HG02588 (cell line): Measurements from ENCODE around the gene LTBP2.

ENCODE experiments used
- ATAC-seq: cut with Tn5 transposase; IDR thresholded peaks from one replicate; pipeline ENCODE4 v1.9.1; 2021; ENCODE audit warnings: mild to moderate bottlenecking, moderate library complexity; ENCODE audit not compliant: unreplicated experiment

LTBP2 gene

GRCh38 chr14:74492776-74493342 lies 119.2 kb downstream of the LTBP2 start, which contains the start of gene NPC2:
TSS of gene NPC2 (minus strand) at chr14:74493305. CDS start at chr14:74493274, 31 bp downstream.
- peak; percentile 17 for ATAC-seq

GRCh38 chr14:74491956-74492775 lies 119.9 kb downstream of the LTBP2 start:
- no peak for ATAC-seq

GRCh38 chr14:74490486-74490885 lies 121.6 kb downstream of the LTBP2 start:
- no peak for ATAC-seq

GRCh38 chr14:74488786-74489397 lies 123.1 kb downstream of the LTBP2 start:
- ATAC-seq: no peak

GRCh38 chr14:74486164-74486563 lies 125.9 kb downstream of the LTBP2 start:
- ATAC-seq: no peak

- ATAC-seq: no peak
Observed at GRCh38 chr14:74483321-74483720, 128.7 kb downstream of the LTBP2 start.

GRCh38 chr14:74482571-74482970 lies 129.5 kb downstream of the LTBP2 start:
- ATAC-seq: no peak

- no peak for ATAC-seq
Observed at GRCh38 chr14:74480046-74480445, 132.0 kb downstream of the LTBP2 start.

- no peak for ATAC-seq
Observed at GRCh38 chr14:74478996-74479635, 132.9 kb downstream of the LTBP2 start.

GRCh38 chr14:74476607-74477006 lies 135.4 kb downstream of the LTBP2 start:
- ATAC-seq: no peak

- no peak for ATAC-seq
Observed at GRCh38 chr14:74476107-74476506, 135.9 kb downstream of the LTBP2 start.

- ATAC-seq: no peak
Observed at GRCh38 chr14:74475678-74476077, 136.4 kb downstream of the LTBP2 start.

- no peak for ATAC-seq
Observed at GRCh38 chr14:74474376-74474775, 137.7 kb downstream of the LTBP2 start.

- no peak for ATAC-seq
Observed at GRCh38 chr14:74472601-74473000, 139.4 kb downstream of the LTBP2 start.

GRCh38 chr14:74469548-74470518 lies 142.2 kb downstream of the LTBP2 start:
- no peak for ATAC-seq

GRCh38 chr14:74468513-74468912 lies 143.5 kb downstream of the LTBP2 start:
- no peak for ATAC-seq

- ATAC-seq: no peak
Observed at GRCh38 chr14:74465335-74465734, 146.7 kb downstream of the LTBP2 start.

- no peak for ATAC-seq
Observed at GRCh38 chr14:74464785-74465184, 147.3 kb downstream of the LTBP2 start.

- no peak for ATAC-seq
Observed at GRCh38 chr14:74463697-74464096, 148.3 kb downstream of the LTBP2 start.

- ATAC-seq: no peak
Observed at GRCh38 chr14:74462993-74463392, 149.0 kb downstream of the LTBP2 start.
